ENCODE measurements around the gene HOXC11.

DNA sequence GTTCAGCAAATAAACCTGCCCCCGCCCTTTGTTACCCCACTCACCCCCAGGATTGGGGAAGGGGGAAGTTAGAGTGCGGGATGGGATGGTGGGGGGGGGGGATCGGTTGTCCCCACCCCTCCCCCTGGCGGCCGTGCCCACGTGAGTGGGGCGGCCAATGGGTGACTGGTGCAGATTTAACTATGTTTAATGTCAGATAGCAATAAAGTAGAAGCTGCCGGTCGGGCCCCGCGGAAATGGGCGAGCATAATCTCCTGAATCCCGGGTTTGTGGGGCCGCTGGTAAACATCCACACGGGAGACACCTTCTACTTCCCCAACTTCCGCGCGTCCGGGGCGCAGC lies 18.3 kb upstream of the HOXC11 start, which contains the start of gene HOXC12:
- TF ChIP-seq, protein P1, sequence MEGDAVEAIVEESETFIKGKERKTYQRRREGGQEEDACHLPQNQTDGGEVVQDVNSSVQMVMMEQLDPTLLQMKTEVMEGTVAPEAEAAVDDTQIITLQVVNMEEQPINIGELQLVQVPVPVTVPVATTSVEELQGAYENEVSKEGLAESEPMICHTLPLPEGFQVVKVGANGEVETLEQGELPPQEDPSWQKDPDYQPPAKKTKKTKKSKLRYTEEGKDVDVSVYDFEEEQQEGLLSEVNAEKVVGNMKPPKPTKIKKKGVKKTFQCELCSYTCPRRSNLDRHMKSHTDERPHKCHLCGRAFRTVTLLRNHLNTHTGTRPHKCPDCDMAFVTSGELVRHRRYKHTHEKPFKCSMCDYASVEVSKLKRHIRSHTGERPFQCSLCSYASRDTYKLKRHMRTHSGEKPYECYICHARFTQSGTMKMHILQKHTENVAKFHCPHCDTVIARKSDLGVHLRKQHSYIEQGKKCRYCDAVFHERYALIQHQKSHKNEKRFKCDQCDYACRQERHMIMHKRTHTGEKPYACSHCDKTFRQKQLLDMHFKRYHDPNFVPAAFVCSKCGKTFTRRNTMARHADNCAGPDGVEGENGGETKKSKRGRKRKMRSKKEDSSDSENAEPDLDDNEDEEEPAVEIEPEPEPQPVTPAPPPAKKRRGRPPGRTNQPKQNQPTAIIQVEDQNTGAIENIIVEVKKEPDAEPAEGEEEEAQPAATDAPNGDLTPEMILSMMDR (IDR thresholded peaks at IDR 0.05): no peak
- TF ChIP-seq POLR2A (IDR thresholded peaks at IDR 0.05) (no peak), EP300 (IDR thresholded peaks at IDR 0.05) (no peak), POLR2AphosphoS5 (IDR thresholded peaks at IDR 0.05) (no peak)
